Measurements from ENCODE around the gene C1QTNF4. TPM values are rescaled to one million over a fixed set of nuclear protein-coding genes. Genes with fewer than 3 reads are reported as not detected.

C1QTNF4 gene
- total and polyA plus RNA-seq, 2 of the 13 experiments (the other 11 are each of a cell fraction or from before 2014, with no cell fraction given) = not detected

DNA sequence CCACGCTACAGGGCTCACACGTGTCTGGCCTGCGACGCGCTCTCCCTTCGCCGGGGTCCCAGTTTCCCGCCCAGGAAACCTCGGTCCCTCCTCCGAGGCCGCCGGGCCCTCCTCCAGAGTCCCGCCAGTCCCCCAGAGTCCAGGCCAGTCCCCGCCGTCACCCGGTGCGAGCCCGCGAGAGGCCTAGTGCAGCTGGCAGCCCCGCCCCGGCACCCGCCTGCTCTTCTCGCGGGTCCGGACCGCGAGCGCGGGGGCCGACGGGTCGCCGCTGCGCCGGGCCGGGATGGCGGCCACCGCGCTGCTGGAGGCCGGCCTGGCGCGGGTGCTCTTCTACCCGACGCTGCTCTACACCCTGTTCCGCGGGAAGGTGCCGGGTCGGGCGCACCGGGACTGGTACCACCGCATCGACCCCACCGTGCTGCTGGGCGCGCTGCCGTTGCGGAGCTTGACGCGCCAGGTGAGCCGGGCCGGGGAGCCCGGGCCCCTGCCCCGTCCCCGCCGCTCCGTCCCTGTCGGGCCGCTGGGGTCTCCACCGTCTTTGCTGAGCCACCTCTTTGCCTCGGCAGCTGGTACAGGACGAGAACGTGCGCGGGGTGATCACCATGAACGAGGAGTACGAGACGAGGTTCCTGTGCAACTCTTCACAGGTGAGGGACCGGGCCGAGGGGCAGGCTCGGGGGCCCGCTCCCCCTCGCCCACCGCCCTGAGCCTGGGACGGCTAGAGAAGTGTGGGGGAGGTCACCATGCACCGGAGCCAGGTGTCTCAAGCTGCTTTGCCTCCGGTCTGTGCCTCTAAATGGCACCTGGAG is 28.7 kb downstream of the C1QTNF4 start, which contains the start of gene PTPMT1 (continued):
- TF ChIP-seq, protein P1, sequence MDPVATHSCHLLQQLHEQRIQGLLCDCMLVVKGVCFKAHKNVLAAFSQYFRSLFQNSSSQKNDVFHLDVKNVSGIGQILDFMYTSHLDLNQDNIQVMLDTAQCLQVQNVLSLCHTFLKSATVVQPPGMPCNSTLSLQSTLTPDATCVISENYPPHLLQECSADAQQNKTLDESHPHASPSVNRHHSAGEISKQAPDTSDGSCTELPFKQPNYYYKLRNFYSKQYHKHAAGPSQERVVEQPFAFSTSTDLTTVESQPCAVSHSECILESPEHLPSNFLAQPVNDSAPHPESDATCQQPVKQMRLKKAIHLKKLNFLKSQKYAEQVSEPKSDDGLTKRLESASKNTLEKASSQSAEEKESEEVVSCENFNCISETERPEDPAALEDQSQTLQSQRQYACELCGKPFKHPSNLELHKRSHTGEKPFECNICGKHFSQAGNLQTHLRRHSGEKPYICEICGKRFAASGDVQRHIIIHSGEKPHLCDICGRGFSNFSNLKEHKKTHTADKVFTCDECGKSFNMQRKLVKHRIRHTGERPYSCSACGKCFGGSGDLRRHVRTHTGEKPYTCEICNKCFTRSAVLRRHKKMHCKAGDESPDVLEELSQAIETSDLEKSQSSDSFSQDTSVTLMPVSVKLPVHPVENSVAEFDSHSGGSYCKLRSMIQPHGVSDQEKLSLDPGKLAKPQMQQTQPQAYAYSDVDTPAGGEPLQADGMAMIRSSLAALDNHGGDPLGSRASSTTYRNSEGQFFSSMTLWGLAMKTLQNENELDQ (CRISPR knock-in tag; IDR thresholded peaks at IDR 0.05; ENCODE audit: borderline replicate concordance) = no peak
- no peak for TF ChIP-seq ZNF792 (CRISPR knock-in tag; IDR thresholded peaks at IDR 0.05)
- TF ChIP-seq TGIF2 (CRISPR knock-in tag; IDR thresholded peaks at IDR 0.05) = no peak
- peak; percentile 89; the same call in 1 of the 2 replicates for TF ChIP-seq ZMAT3 (CRISPR knock-in tag; conservative IDR thresholded peaks at IDR 0.05)
- no peak for TF ChIP-seq ZNF282 (IDR thresholded peaks at IDR 0.05; ENCODE audit: partially characterized antibody)
- TF ChIP-seq ZNF333 (CRISPR knock-in tag; IDR thresholded peaks at IDR 0.05; ENCODE audit: borderline replicate concordance) = peak; percentile 63; the same call in 1 of the 2 replicates
- TF ChIP-seq, protein P2, sequence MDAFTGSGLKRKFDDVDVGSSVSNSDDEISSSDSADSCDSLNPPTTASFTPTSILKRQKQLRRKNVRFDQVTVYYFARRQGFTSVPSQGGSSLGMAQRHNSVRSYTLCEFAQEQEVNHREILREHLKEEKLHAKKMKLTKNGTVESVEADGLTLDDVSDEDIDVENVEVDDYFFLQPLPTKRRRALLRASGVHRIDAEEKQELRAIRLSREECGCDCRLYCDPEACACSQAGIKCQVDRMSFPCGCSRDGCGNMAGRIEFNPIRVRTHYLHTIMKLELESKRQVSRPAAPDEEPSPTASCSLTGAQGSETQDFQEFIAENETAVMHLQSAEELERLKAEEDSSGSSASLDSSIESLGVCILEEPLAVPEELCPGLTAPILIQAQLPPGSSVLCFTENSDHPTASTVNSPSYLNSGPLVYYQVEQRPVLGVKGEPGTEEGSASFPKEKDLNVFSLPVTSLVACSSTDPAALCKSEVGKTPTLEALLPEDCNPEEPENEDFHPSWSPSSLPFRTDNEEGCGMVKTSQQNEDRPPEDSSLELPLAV (CRISPR knock-in tag; conservative IDR thresholded peaks at IDR 0.05; ENCODE audit: low read depth) = no peak
- TF ChIP-seq, protein P3, sequence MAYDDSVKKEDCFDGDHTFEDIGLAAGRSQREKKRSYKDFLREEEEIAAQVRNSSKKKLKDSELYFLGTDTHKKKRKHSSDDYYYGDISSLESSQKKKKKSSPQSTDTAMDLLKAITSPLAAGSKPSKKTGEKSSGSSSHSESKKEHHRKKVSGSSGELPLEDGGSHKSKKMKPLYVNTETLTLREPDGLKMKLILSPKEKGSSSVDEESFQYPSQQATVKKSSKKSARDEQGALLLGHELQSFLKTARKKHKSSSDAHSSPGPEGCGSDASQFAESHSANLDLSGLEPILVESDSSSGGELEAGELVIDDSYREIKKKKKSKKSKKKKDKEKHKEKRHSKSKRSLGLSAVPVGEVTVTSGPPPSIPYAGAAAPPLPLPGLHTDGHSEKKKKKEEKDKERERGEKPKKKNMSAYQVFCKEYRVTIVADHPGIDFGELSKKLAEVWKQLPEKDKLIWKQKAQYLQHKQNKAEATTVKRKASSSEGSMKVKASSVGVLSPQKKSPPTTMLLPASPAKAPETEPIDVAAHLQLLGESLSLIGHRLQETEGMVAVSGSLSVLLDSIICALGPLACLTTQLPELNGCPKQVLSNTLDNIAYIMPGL (CRISPR knock-in tag; IDR thresholded peaks at IDR 0.05; ENCODE audit: borderline replicate concordance in 1 of 2, low read depth in 1 of 2) = peak in 1 of 2 experiments; percentile 54; a peak in 2 of 4 replicates
- TF ChIP-seq, protein P4, sequence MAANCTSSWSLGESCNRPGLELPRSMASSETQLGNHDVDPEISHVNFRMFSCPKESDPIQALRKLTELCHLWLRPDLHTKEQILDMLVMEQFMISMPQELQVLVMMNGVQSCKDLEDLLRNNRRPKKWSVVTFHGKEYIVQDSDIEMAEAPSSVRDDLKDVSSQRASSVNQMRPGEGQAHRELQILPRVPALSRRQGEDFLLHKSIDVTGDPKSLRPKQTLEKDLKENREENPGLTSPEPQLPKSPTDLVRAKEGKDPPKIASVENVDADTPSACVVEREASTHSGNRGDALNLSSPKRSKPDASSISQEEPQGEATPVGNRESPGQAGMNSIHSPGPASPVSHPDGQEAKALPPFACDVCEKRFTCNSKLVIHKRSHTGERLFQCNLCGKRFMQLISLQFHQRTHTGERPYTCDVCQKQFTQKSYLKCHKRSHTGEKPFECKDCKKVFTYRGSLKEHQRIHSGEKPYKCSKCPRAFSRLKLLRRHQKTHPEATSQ (CRISPR knock-in tag; IDR thresholded peaks at IDR 0.05; ENCODE audit: borderline replicate concordance) = 0 out of 2 replicates have a peak, but pooled peaks have one; percentile 40
- TF ChIP-seq ELF3 (CRISPR knock-in tag; IDR thresholded peaks at IDR 0.05) = no peak; the same call in 1 of the 2 replicates
- TF ChIP-seq, protein P5, sequence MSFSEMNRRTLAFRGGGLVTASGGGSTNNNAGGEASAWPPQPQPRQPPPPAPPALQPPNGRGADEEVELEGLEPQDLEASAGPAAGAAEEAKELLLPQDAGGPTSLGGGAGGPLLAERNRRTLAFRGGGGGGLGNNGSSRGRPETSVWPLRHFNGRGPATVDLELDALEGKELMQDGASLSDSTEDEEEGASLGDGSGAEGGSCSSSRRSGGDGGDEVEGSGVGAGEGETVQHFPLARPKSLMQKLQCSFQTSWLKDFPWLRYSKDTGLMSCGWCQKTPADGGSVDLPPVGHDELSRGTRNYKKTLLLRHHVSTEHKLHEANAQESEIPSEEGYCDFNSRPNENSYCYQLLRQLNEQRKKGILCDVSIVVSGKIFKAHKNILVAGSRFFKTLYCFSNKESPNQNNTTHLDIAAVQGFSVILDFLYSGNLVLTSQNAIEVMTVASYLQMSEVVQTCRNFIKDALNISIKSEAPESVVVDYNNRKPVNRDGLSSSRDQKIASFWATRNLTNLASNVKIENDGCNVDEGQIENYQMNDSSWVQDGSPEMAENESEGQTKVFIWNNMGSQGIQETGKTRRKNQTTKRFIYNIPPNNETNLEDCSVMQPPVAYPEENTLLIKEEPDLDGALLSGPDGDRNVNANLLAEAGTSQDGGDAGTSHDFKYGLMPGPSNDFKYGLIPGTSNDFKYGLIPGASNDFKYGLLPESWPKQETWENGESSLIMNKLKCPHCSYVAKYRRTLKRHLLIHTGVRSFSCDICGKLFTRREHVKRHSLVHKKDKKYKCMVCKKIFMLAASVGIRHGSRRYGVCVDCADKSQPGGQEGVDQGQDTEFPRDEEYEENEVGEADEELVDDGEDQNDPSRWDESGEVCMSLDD (CRISPR knock-in tag; IDR thresholded peaks at IDR 0.05; ENCODE audit: borderline replicate concordance) = no peak
- TF ChIP-seq MEIS1 (CRISPR knock-in tag; IDR thresholded peaks at IDR 0.05; ENCODE audit: borderline replicate concordance) = no peak
- TF ChIP-seq TOPORS (CRISPR knock-in tag; IDR thresholded peaks at IDR 0.05) = peak; percentile 70; the same call in 1 of the 2 replicates
- TF ChIP-seq, protein P6, sequence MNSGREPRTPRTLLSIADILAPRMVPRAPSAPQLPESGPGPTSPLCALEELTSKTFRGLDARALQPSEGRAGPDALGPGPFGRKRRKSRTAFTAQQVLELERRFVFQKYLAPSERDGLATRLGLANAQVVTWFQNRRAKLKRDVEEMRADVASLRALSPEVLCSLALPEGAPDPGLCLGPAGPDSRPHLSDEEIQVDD (CRISPR knock-in tag; IDR thresholded peaks at IDR 0.05; ENCODE audit: borderline replicate concordance) = peak; percentile 36; the same call in 1 of the 2 replicates
- TF ChIP-seq, protein P7, sequence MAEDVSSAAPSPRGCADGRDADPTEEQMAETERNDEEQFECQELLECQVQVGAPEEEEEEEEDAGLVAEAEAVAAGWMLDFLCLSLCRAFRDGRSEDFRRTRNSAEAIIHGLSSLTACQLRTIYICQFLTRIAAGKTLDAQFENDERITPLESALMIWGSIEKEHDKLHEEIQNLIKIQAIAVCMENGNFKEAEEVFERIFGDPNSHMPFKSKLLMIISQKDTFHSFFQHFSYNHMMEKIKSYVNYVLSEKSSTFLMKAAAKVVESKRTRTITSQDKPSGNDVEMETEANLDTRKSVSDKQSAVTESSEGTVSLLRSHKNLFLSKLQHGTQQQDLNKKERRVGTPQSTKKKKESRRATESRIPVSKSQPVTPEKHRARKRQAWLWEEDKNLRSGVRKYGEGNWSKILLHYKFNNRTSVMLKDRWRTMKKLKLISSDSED (CRISPR knock-in tag; IDR thresholded peaks at IDR 0.05) = no peak
